HepG2 (cell line): ENCODE measurements around the gene P4HB. TPM values are rescaled to one million over a fixed set of nuclear protein-coding genes. Genes with fewer than 3 reads are reported as not detected.

Experiments used
- ATAC-seq: fragments of 200-7000 bp; cut with Tn5 transposase; 3 replicates; pipeline ENCODE4 v1.9.1; 2020; ENCODE audit warnings: mild to moderate bottlenecking, moderate library complexity
- BruUV-seq: library from RNA; stranded (reverse); fragments of 400-500 nt; replicated peaks from 2 replicates; lab custom pipeline; 2021; lab: Mats Ljungman, UMichigan
- CTCF ChIA-PET: fragments of 300-600 bp; formaldehyde crosslinking; extraction: SDS; loops from one replicate; lab custom pipeline; 2021; ENCODE audit warnings: low total read pairs, inconsistent platforms, low intra/inter-chr PET ratio; lab: Yijun Ruan, JAX
- POLR2A ChIA-PET: fragments of 350-600 bp; sonication (Branson Sonifier 250); formaldehyde crosslinking; loops from one replicate; lab custom pipeline; 2020; ENCODE audit warnings: antibody characterized with exemption, inconsistent platforms; lab: Yijun Ruan, JAX
- DNase-seq: peaks from one replicate; pipeline ENCODE4 v3.0.0-alpha.2; 2015; ENCODE audit warnings: low spot score
- FAIRE-seq: peaks from 3 replicates; lab custom pipeline; 2011; peaks lifted over from hg19 to GRCh38; lab: Jason Lieb, UNC
- H2AFZ ChIP-seq: one replicate; pipeline ENCODE4 v1.6.1; 2011; ENCODE audit warnings: low read length, inconsistent platforms
- H3K27ac ChIP-seq: fragments of 300-600 bp; 3 replicates; pipeline ENCODE4 v1.8.0; 2011; ENCODE audit warnings: mixed run types, mild to moderate bottlenecking, mixed read lengths, low read length, inconsistent platforms; ENCODE audit not compliant: insufficient read depth; ENCODE audit errors: extremely low read length
- H3K27me3 ChIP-seq, 2 experiments: fragments of 200-600 bp in 1 of 2; 2 replicates in 1 of 2; 3 replicates in 1 of 2; pipeline versions ENCODE4 v1.6.0 to v1.8.0; 2011; ENCODE audit warnings: low read length in 2 of 2, mild to moderate bottlenecking in 2 of 2, moderate library complexity in 2 of 2, inconsistent platforms in 1 of 2; ENCODE audit not compliant: insufficient read depth in 2 of 2, control insufficient read depth in 1 of 2
- H3K36me3 ChIP-seq, 2 experiments: fragments of 200-600 bp in 1 of 2; replicated peaks in 1 of 2; 2 replicates in 1 of 2; 3 replicates in 1 of 2; pipeline versions ENCODE4 v1.5.1 to v1.8.0; 2011; ENCODE audit warnings: low read length in 2 of 2, inconsistent platforms in 1 of 2; ENCODE audit not compliant: insufficient read depth in 2 of 2, control insufficient read depth in 1 of 2
- H3K4me1 ChIP-seq: 2 replicates; pipeline ENCODE4 v1.5.1; 2012; ENCODE audit warnings: low read length, inconsistent platforms; ENCODE audit not compliant: insufficient read depth
- H3K4me2 ChIP-seq: 2 replicates; pipeline ENCODE4 v1.6.0; 2011; ENCODE audit warnings: low read depth, low read length, inconsistent platforms
- H3K4me3 ChIP-seq, 3 experiments: fragments of 200-600 bp in 1 of 3; sonication (generic), shearing (Covaris generic) in 1 of 3; replicated peaks in 1 of 3; 2 replicates each; pipeline ENCODE4 v1.5.1; 2011 to 2016; ENCODE audit warnings: low read length in 3 of 3, inconsistent platforms in 2 of 3, low read depth in 2 of 3, mild to moderate bottlenecking in 2 of 3, control low read depth in 1 of 3, mixed read lengths in 1 of 3; ENCODE audit not compliant: insufficient read depth in 1 of 3
- H3K79me2 ChIP-seq: one replicate; pipeline ENCODE4 v1.6.1; 2011; ENCODE audit warnings: low read length, inconsistent platforms; ENCODE audit not compliant: insufficient read depth
- H3K9ac ChIP-seq: 2 replicates; pipeline ENCODE4 v1.6.0; 2011; ENCODE audit warnings: mild to moderate bottlenecking, low read depth, low read length, inconsistent platforms; ENCODE audit not compliant: insufficient read depth
- H3K9me3 ChIP-seq: 2 replicates; pipeline ENCODE4 v1.5.1; 2012; ENCODE audit warnings: mild to moderate bottlenecking, low read length
- H4K20me1 ChIP-seq: 2 replicates; pipeline ENCODE4 v1.6.0; 2011; ENCODE audit warnings: inconsistent platforms, mild to moderate bottlenecking, low read length, moderate library complexity; ENCODE audit not compliant: insufficient read depth
- EZH2 ChIP-seq: conservative IDR thresholded peaks from 2 replicates; pipeline ENCODE4 v1.6.1; 2012; ENCODE audit warnings: mild to moderate bottlenecking, low read depth, low read length, moderate library complexity
- NONO ChIP-seq, 2 experiments: fragments of 450-650 bp in 1 of 2; sonication (generic) in 1 of 2; formaldehyde crosslinking in 1 of 2; IDR thresholded peaks in 1 of 2; conservative IDR thresholded peaks in 1 of 2; 2 replicates each; pipeline versions ENCODE4 v1.6.1 to v1.8.0; 2017 to 2022; ENCODE audit warnings: mild to moderate bottlenecking in 1 of 2, missing genetic modification reagents in 1 of 2, moderate library complexity in 1 of 2
- PRDM4 ChIP-seq: sonication (generic); formaldehyde crosslinking; IDR thresholded peaks from 2 replicates; pipeline ENCODE4 v1.9.0; 2021; ENCODE audit warnings: missing genetic modification reagents, borderline replicate concordance
- PRMT3 ChIP-seq: sonication (generic); formaldehyde crosslinking; IDR thresholded peaks from 2 replicates; pipeline ENCODE4 v1.8.1; 2022; ENCODE audit warnings: low read depth, mild to moderate bottlenecking, moderate library complexity, missing genetic modification reagents, borderline replicate concordance
- SMAD1 ChIP-seq: sonication (generic); formaldehyde crosslinking; IDR thresholded peaks from 2 replicates; pipeline ENCODE4 v1.4.0; 2020; ENCODE audit warnings: missing genetic modification reagents, low read depth, mild to moderate bottlenecking, borderline replicate concordance
- ZNF75D ChIP-seq: sonication (generic); formaldehyde crosslinking; IDR thresholded peaks from 2 replicates; pipeline ENCODE4 v1.8.1; 2023; ENCODE audit warnings: missing genetic modification reagents, mild to moderate bottlenecking, borderline replicate concordance
- ZNF766 ChIP-seq: sonication (generic); formaldehyde crosslinking; IDR thresholded peaks from 2 replicates; pipeline ENCODE4 v1.5.0; 2020; ENCODE audit warnings: missing genetic modification reagents, borderline replicate concordance
- ZNF777 ChIP-seq: sonication (generic); formaldehyde crosslinking; IDR thresholded peaks from 2 replicates; pipeline ENCODE4 v1.4.0; 2020; ENCODE audit warnings: missing genetic modification reagents
- ZSCAN30 ChIP-seq: sonication (generic); formaldehyde crosslinking; IDR thresholded peaks from 2 replicates; pipeline ENCODE4 v1.5.0; 2020; ENCODE audit warnings: mild to moderate bottlenecking, missing genetic modification reagents
- WGBS: methylation state at CpG from one replicate; pipeline ENCODE4 v1.1.6; 2017; ENCODE audit warnings: low lambda C conversion rate; 5-methylcytosine and 5-hydroxymethylcytosine counted together
- in situ Hi-C: cut with HindIII; loops from 2 replicates; pipeline ENCODE4 v1.10.0; 2017; ENCODE audit warnings: low pct_unique_long_range_greater_than_20kb; ENCODE audit not compliant: extremely low pct_ligation_motif_present
- intact Hi-C: fragments of 100-400 bp; cut with micrococcal nuclease; formaldehyde crosslinking; loops from one replicate; pipeline ENCODE4 v1.10.0; 2022; ENCODE audit not compliant: unreplicated experiment
- polyA plus RNA-seq, 8 experiments: library from polyadenylated mRNA; depleted of rRNA in 3 of 8; stranded (reverse) in 7 of 8; unstranded in 1 of 8; fragments of >200 nt; fragmentation: Illumina TruSeq in 4 of 8; extraction: Trizol in 4 of 8; gene quantifications; 2 replicates each; pipeline versions ENCODE4 v1.2.1 to v1.2.3, GENCODE V29; 2011 to 2016; ENCODE audit warnings: low read depth in 4 of 8, missing spikeins in 1 of 8, mixed read lengths in 1 of 8; ENCODE audit not compliant: insufficient read depth in 1 of 8
- total RNA-seq, 5 experiments: library from RNA; depleted of rRNA; stranded (reverse); fragments of >200 nt; fragmentation: Illumina TruSeq; extraction: Trizol; gene quantifications; 2 replicates each; pipeline ENCODE4 v1.2.3, GENCODE V29; 2016; ENCODE audit warnings: low read depth in 1 of 5
- TF ChIP-seq, protein P1 (sequence below): IDR thresholded peaks from 2 replicates; pipeline ENCODE4 v1.6.1; 2012; ENCODE audit warnings: inconsistent platforms
- TF ChIP-seq, protein P2 (sequence below): sonication (generic); formaldehyde crosslinking; IDR thresholded peaks from 2 replicates; pipeline ENCODE4 v1.5.1; 2020; ENCODE audit warnings: mild to moderate bottlenecking, missing genetic modification reagents, moderate library complexity

Gene P4HB
- total and polyA plus RNA-seq, 2 of the 13 experiments (the other 11 are each of a cell fraction or from before 2014, with no cell fraction given): 185 to 782 TPM

GRCh38 chr17:81803728-81804558 is 56.4 kb downstream of the P4HB start, which contains the start of gene GCGR:
Gene GCGR, plus strand, starts transcription at chr17:81804150. Its CDS starts 4,869 bp downstream, at chr17:81809019.
- H3K9ac ChIP-seq: no peak within 1 kb of the TSS
- BruUV-seq: no TSS peak
- TF ChIP-seq ZSCAN30 (CRISPR knock-in tag) (no peak), SMAD1 (CRISPR knock-in tag) (no peak), PRMT3 (no peak), ZNF766 (no peak), ZNF75D (CRISPR knock-in tag) (no peak), EZH2 (0 out of 2 replicates have a peak, but pooled peaks have one; percentile 16), PRDM4 (CRISPR knock-in tag) (no peak), NONO (IDR thresholded peaks at IDR 0.05) (no peak), NONO (CRISPR knock-in tag; conservative IDR thresholded peaks at IDR 0.05) (no peak), ZNF777 (CRISPR knock-in tag) (peak; percentile 3; the same call in 1 of the 2 replicates)
- TF ChIP-seq, protein P1, sequence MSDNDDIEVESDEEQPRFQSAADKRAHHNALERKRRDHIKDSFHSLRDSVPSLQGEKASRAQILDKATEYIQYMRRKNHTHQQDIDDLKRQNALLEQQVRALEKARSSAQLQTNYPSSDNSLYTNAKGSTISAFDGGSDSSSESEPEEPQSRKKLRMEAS: no peak
- TF ChIP-seq, protein P2, sequence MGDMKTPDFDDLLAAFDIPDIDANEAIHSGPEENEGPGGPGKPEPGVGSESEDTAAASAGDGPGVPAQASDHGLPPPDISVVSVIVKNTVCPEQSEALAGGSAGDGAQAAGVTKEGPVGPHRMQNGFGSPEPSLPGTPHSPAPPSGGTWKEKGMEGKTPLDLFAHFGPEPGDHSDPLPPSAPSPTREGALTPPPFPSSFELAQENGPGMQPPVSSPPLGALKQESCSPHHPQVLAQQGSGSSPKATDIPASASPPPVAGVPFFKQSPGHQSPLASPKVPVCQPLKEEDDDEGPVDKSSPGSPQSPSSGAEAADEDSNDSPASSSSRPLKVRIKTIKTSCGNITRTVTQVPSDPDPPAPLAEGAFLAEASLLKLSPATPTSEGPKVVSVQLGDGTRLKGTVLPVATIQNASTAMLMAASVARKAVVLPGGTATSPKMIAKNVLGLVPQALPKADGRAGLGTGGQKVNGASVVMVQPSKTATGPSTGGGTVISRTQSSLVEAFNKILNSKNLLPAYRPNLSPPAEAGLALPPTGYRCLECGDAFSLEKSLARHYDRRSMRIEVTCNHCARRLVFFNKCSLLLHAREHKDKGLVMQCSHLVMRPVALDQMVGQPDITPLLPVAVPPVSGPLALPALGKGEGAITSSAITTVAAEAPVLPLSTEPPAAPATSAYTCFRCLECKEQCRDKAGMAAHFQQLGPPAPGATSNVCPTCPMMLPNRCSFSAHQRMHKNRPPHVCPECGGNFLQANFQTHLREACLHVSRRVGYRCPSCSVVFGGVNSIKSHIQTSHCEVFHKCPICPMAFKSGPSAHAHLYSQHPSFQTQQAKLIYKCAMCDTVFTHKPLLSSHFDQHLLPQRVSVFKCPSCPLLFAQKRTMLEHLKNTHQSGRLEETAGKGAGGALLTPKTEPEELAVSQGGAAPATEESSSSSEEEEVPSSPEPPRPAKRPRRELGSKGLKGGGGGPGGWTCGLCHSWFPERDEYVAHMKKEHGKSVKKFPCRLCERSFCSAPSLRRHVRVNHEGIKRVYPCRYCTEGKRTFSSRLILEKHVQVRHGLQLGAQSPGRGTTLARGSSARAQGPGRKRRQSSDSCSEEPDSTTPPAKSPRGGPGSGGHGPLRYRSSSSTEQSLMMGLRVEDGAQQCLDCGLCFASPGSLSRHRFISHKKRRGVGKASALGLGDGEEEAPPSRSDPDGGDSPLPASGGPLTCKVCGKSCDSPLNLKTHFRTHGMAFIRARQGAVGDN (CRISPR knock-in tag): no peak
- whole genome bisulfite sequencing: 18% methylated on average over 36 of the region's 110 CpGs
- H3K4me3 ChIP-seq: peak within 1 kb of the TSS; percentile 16 to 71 (median 43); a peak in 5 of 6 replicates
- H3K9me3 ChIP-seq: no peaks in the 10 kb centered on the region
- H3K36me3 ChIP-seq: no peaks in the 10 kb centered on the region
- intact Hi-C loops: no loop called here
- POLR2A ChIA-PET: no interaction called here
- FAIRE-seq (no peak), ATAC-seq (no peak), DNase-seq (no peak)
- H4K20me1 ChIP-seq: no peaks in the 10 kb centered on the region
- no peaks in the 10 kb centered on the region for H3K79me2 ChIP-seq
- H2AFZ ChIP-seq: no peak within 1 kb of the TSS
- peaks cover 38% of the 10 kb centered on the region for H3K4me1 ChIP-seq
- H3K4me2 ChIP-seq: peak within 1 kb of the TSS; percentile 73
- CTCF ChIA-PET: no interaction called here
- H3K27me3 ChIP-seq: peaks cover 22 to 85% of the 10 kb centered on the region in 2 experiments
- in situ Hi-C loops: no loop called here
- no peak within 1 kb of the TSS for H3K27ac ChIP-seq
